ENCODE results near the gene DCDC2.

Gene DCDC2

DNA sequence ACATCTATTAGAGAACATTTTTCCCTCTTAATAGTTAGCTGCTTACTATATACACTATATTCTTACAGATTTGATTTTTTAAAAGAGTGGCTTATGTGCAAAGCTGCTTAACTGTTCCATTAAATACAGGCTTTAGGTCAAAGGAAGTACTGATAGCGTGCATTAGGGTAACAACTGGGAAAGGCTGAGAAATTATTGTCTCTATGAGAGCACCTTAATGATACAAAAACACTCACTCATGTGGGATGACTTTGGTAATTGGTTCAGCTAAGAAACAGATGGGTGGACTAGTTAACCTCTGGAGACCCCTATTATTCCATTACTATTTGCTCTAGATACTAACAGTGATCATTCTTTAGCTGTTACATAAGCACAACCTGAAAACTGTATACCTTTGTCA lies 4.0 kb downstream of the DCDC2 start:
- H3K9me3 ChIP-seq (ENCODE audit: control insufficient read depth in 1 of 2, low read length in 2 of 2) = no peaks in the 10 kb centered on the region
- H3K27ac ChIP-seq (ENCODE audit: low read depth, low read length) = no peak overlapping the region
- no peak overlapping the region for H3K9ac ChIP-seq (ENCODE audit: low read depth in 1 of 2, low read length in 2 of 2)
- H3K4me1 ChIP-seq (ENCODE audit: control insufficient read depth in 1 of 2, insufficient read depth in 2 of 2, low read length in 2 of 2) = peaks cover 8% of the 10 kb centered on the region in 2 donors
- H3K4me3 ChIP-seq (ENCODE audit: low read depth in 1 of 2, low read length in 2 of 2) = no peak overlapping the region
- H3K36me3 ChIP-seq (ENCODE audit: control insufficient read depth in 1 of 2, insufficient read depth in 2 of 2, low read length in 2 of 2) = no peaks in the 10 kb centered on the region
- peaks cover 5 to 11% of the 10 kb centered on the region in 2 donors for H3K27me3 ChIP-seq (ENCODE audit: control insufficient read depth in 1 of 2, insufficient read depth in 2 of 2, low read length in 2 of 2)

DNA sequence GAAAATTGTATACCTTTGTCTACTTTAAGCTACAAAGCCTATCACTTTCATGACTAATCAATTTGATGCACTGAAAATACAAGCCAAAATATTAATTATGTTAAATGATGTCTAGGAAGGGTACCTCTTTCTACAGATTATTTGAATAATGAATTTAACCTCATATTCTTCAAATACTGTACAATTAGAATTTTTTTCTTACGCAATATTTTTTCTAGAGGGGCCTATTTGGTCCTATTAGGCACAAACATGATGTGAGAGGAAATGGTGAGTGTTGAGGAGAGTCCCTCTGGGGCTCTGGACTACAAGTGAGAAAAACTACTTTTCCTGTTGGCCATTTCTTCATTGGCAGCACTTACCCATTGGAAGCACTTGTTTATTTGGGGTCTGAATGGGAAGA lies 5.4 kb downstream of the DCDC2 start:
- Histone ChIP-seq H3K4me1 (ENCODE audit: control insufficient read depth in 1 of 2, insufficient read depth in 2 of 2, low read length in 2 of 2) (peaks cover 0 to under 1% of the 10 kb centered on the region in 2 donors), H3K27me3 (ENCODE audit: control insufficient read depth in 1 of 2, insufficient read depth in 2 of 2, low read length in 2 of 2) (peaks cover 5 to 6% of the 10 kb centered on the region in 2 donors), H3K9me3 (ENCODE audit: control insufficient read depth in 1 of 2, low read length in 2 of 2) (no peaks in the 10 kb centered on the region), H3K9ac (ENCODE audit: low read depth in 1 of 2, low read length in 2 of 2) (no peak overlapping the region), H3K27ac (ENCODE audit: low read depth, low read length) (no peak overlapping the region), H3K4me3 (ENCODE audit: low read depth in 1 of 2, low read length in 2 of 2) (no peak overlapping the region), H3K36me3 (ENCODE audit: control insufficient read depth in 1 of 2, insufficient read depth in 2 of 2, low read length in 2 of 2) (no peaks in the 10 kb centered on the region)

DNA sequence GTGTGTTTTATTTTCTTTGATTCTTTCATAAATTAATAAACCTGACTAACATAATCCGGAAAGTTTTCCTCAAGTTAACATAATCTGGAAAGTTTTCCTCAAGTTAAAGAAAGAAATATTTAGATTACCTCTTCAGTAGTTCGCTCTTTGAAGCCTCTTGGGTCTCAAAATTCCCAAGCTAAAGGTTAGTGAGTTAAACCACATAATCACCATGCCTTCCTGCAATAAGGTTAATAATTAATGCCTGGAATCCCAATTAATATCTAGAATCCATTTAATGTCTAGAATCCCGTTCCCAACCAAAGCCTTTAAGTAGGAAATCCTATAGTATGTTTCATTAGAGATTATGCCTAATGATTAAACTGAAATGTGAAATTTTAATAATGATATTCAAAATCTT lies 12.9 kb downstream of the DCDC2 start:
- Histone ChIP-seq H3K9ac (ENCODE audit: low read depth in 1 of 2, low read length in 2 of 2) (no peak overlapping the region), H3K27ac (ENCODE audit: low read depth, low read length) (no peak overlapping the region), H3K27me3 (ENCODE audit: control insufficient read depth in 1 of 2, insufficient read depth in 2 of 2, low read length in 2 of 2) (peaks cover 2 to 5% of the 10 kb centered on the region in 2 donors), H3K9me3 (ENCODE audit: control insufficient read depth in 1 of 2, low read length in 2 of 2) (no peaks in the 10 kb centered on the region), H3K4me1 (ENCODE audit: control insufficient read depth in 1 of 2, insufficient read depth in 2 of 2, low read length in 2 of 2) (no peaks in the 10 kb centered on the region), H3K36me3 (ENCODE audit: control insufficient read depth in 1 of 2, insufficient read depth in 2 of 2, low read length in 2 of 2) (no peaks in the 10 kb centered on the region), H3K4me3 (ENCODE audit: low read depth in 1 of 2, low read length in 2 of 2) (no peak overlapping the region)

DNA sequence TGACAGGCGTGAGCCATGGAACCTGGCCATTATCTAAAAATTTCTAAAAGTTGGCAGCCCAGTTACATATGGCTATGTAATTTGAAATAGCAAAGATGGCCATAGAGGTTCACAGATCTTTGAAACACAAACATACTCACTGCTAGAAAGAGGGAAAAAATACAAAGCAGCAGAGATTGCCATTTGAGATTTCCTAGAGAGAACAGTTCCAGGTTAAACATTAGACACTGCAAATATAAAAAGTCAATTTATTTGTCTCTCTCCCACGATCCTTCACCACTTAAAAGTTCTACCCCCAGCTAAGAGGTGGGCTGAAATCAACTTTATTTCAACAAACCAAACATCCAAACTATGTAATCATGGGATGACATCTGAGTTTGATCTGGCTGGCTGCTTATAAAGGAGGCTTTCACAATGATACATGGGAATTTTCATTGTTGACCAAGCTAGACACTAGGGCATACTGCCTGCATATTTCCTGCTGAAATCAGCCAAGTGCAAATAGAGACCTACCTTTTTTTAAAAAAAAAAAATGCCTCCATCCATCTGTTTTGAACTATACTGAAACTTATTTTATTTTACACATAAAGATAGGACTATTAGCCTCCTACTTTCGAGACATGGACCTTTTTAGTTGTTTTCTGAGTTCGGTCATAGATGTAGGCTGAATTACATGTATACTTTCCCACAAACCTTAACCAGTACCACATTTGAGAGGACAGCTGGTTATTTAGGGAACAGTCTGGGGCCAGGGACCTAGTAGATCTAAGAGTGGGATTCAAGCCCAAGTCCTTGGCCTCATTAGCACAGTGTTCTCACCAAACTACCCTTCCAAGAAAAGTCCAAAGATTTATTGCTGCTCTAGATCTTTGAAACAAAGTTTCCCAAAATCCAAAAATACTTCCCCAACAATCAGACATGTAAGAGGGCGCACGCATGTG lies 16.6 kb downstream of the DCDC2 start:
- Histone ChIP-seq H3K27ac (ENCODE audit: low read depth, low read length) (no peak overlapping the region), H3K36me3 (ENCODE audit: control insufficient read depth in 1 of 2, insufficient read depth in 2 of 2, low read length in 2 of 2) (no peaks in the 10 kb centered on the region), H3K4me3 (ENCODE audit: low read depth in 1 of 2, low read length in 2 of 2) (no peak overlapping the region), H3K9ac (ENCODE audit: low read depth in 1 of 2, low read length in 2 of 2) (no peak overlapping the region), H3K9me3 (ENCODE audit: control insufficient read depth in 1 of 2, low read length in 2 of 2) (peaks cover 0 to 3% of the 10 kb centered on the region in 2 donors), H3K4me1 (ENCODE audit: control insufficient read depth in 1 of 2, insufficient read depth in 2 of 2, low read length in 2 of 2) (no peaks in the 10 kb centered on the region), H3K27me3 (ENCODE audit: control insufficient read depth in 1 of 2, insufficient read depth in 2 of 2, low read length in 2 of 2) (no peaks in the 10 kb centered on the region)

DNA sequence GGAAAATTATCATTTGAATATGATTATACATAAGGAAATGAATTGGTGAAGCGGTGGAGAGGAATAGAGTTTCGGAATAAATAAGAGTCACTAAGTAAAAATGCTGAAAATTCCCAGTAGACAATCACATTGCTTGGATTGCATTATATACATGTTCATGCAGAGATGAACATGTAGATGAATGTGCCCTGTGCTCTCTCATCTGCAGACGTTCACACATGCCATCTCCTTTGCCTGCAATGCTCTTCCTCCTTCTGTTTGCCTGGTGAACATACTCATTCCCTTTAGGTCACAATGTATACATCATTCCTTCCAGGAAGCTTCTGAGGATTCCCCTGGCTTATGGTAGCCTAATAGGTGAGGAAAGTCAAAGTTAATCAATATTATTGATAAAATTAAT lies 17.9 kb downstream of the DCDC2 start:
- Histone ChIP-seq H3K27ac (ENCODE audit: low read depth, low read length) (no peak overlapping the region), H3K27me3 (ENCODE audit: control insufficient read depth in 1 of 2, insufficient read depth in 2 of 2, low read length in 2 of 2) (no peaks in the 10 kb centered on the region), H3K9me3 (ENCODE audit: control insufficient read depth in 1 of 2, low read length in 2 of 2) (peaks cover 0 to 3% of the 10 kb centered on the region in 2 donors), H3K9ac (ENCODE audit: low read depth in 1 of 2, low read length in 2 of 2) (no peak overlapping the region), H3K36me3 (ENCODE audit: control insufficient read depth in 1 of 2, insufficient read depth in 2 of 2, low read length in 2 of 2) (no peaks in the 10 kb centered on the region), H3K4me3 (ENCODE audit: low read depth in 1 of 2, low read length in 2 of 2) (no peak overlapping the region), H3K4me1 (ENCODE audit: control insufficient read depth in 1 of 2, insufficient read depth in 2 of 2, low read length in 2 of 2) (no peaks in the 10 kb centered on the region)

DNA sequence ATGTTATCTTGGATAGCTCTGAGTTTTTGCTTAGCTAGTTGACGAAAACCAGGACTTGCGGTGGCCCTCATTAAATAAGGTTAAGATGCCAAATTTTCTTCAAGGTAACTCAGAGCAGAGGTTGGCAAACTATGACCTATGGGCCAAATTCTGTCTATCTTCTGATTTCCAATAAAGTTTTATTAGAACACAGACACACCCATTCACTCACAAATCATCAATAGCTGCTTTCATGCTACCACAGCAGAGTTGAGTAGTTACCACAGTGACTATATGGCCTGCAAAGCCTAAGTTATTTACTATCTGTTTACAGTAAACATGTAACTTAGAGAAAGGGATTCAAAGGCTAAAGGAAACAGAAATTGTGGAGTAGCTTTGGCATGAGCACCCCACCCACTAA lies 23.6 kb downstream of the DCDC2 start:
- Histone ChIP-seq H3K4me1 (ENCODE audit: control insufficient read depth in 1 of 2, insufficient read depth in 2 of 2, low read length in 2 of 2) (no peaks in the 10 kb centered on the region), H3K9me3 (ENCODE audit: control insufficient read depth in 1 of 2, low read length in 2 of 2) (peaks cover 0 to 3% of the 10 kb centered on the region in 2 donors), H3K9ac (ENCODE audit: low read depth in 1 of 2, low read length in 2 of 2) (no peak overlapping the region), H3K27me3 (ENCODE audit: control insufficient read depth in 1 of 2, insufficient read depth in 2 of 2, low read length in 2 of 2) (no peaks in the 10 kb centered on the region), H3K4me3 (ENCODE audit: low read depth in 1 of 2, low read length in 2 of 2) (no peak overlapping the region), H3K36me3 (ENCODE audit: control insufficient read depth in 1 of 2, insufficient read depth in 2 of 2, low read length in 2 of 2) (no peaks in the 10 kb centered on the region), H3K27ac (ENCODE audit: low read depth, low read length) (no peak overlapping the region)

DNA sequence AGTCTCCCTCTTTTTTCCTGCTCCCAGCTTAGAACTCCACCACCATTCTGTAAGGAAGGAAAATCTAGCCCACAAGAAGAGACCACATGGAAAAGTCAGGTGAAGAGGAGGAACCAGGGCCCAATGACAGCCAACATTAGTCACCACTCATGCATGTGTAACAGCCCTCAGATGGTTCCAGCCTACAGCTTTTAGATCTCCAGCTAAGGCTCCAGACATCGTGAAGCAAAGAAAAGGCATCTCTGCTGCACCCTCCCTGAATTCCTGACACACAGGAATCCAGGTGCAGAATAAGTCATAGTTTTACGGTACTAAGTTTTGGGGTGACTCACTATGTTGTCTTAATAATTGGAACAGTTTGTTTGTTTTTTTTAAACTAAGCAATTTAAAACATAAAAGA lies 25.5 kb downstream of the DCDC2 start:
- no peak overlapping the region for H3K27ac ChIP-seq (ENCODE audit: low read depth, low read length)
- no peaks in the 10 kb centered on the region for H3K27me3 ChIP-seq (ENCODE audit: control insufficient read depth in 1 of 2, insufficient read depth in 2 of 2, low read length in 2 of 2)
- no peaks in the 10 kb centered on the region for H3K4me1 ChIP-seq (ENCODE audit: control insufficient read depth in 1 of 2, insufficient read depth in 2 of 2, low read length in 2 of 2)
- H3K9ac ChIP-seq (ENCODE audit: low read depth in 1 of 2, low read length in 2 of 2) = no peak overlapping the region
- no peaks in the 10 kb centered on the region for H3K36me3 ChIP-seq (ENCODE audit: control insufficient read depth in 1 of 2, insufficient read depth in 2 of 2, low read length in 2 of 2)
- no peaks in the 10 kb centered on the region for H3K9me3 ChIP-seq (ENCODE audit: control insufficient read depth in 1 of 2, low read length in 2 of 2)
- no peak overlapping the region for H3K4me3 ChIP-seq (ENCODE audit: low read depth in 1 of 2, low read length in 2 of 2)

DNA sequence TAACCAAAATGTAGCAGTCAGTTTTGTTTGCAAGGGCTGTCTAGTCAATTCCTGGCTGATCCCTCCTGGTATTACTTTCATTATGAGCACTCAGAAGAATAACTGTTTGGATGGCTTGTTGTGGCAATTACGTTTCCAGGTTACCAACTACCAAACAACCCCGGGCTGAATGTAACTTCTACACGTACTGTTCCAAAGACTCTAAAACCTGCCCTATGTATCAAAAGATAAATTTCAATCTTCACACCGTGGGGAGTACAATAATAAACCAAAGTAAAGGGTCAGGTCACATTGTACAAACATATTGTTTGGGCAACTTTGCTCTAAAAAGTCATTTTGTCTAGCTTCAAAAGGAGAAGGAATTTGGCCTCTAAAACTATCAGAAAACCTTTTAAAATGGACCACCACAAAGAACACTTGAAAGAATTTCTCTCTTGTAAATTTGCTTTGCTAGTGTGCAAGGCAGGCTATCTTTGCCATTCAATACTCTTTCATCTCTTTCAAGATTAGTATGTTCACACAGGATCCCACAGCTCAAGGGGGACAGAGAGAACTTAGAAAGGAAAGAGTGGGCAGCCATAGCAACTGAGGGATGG lies 27.6 kb downstream of the DCDC2 start:
- Histone ChIP-seq H3K4me1 (ENCODE audit: control insufficient read depth in 1 of 2, insufficient read depth in 2 of 2, low read length in 2 of 2) (no peaks in the 10 kb centered on the region), H3K9me3 (ENCODE audit: control insufficient read depth in 1 of 2, low read length in 2 of 2) (no peaks in the 10 kb centered on the region), H3K9ac (ENCODE audit: low read depth in 1 of 2, low read length in 2 of 2) (no peak overlapping the region), H3K36me3 (ENCODE audit: control insufficient read depth in 1 of 2, insufficient read depth in 2 of 2, low read length in 2 of 2) (no peaks in the 10 kb centered on the region), H3K4me3 (ENCODE audit: low read depth in 1 of 2, low read length in 2 of 2) (no peak overlapping the region), H3K27ac (ENCODE audit: low read depth, low read length) (no peak overlapping the region), H3K27me3 (ENCODE audit: control insufficient read depth in 1 of 2, insufficient read depth in 2 of 2, low read length in 2 of 2) (no peaks in the 10 kb centered on the region)

DNA sequence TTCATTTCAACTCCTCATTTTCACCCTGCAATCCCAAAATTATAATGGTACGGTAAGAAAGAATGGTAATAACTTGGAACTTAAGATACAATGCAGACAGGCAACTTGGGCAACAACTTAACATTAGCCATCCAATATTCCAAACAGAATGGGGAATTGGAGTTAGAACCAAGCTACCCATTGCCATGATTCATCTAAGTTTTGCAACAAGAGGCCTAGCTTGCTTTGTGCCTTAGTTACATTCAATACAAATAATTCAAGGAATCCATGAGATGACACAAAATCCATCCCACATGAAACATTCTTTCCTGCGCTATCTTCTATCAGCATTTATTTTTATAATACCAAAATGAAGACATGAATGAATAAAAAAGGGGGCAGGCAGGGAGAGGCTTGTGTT lies 28.4 kb downstream of the DCDC2 start:
- no peak overlapping the region for H3K9ac ChIP-seq (ENCODE audit: low read depth in 1 of 2, low read length in 2 of 2)

DNA sequence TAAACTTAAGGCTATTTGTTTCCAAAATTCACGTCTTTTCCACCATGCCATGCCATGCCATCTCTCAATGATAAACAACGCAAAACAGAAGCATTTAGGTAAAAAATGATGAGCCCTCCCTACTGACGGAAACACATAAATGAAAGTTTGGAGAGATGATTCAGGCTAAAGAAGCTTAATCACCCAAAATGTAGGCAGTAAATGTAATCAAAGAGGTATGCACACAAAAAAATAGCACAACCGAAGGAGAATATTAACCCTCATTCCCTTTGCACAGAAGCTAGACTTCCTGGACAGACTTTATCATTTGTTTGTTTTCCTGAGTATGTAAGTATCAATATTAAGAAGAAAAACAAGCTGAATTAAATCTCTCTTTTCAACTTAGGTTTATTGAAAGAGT lies 28.8 kb downstream of the DCDC2 start:
- no peak overlapping the region for H3K9ac ChIP-seq (ENCODE audit: low read depth in 1 of 2, low read length in 2 of 2)
- H3K36me3 ChIP-seq (ENCODE audit: control insufficient read depth in 1 of 2, insufficient read depth in 2 of 2, low read length in 2 of 2) = no peaks in the 10 kb centered on the region
- no peak overlapping the region for H3K27ac ChIP-seq (ENCODE audit: low read depth, low read length)
- H3K4me1 ChIP-seq (ENCODE audit: control insufficient read depth in 1 of 2, insufficient read depth in 2 of 2, low read length in 2 of 2) = no peaks in the 10 kb centered on the region
- no peaks in the 10 kb centered on the region for H3K9me3 ChIP-seq (ENCODE audit: control insufficient read depth in 1 of 2, low read length in 2 of 2)
- no peaks in the 10 kb centered on the region for H3K27me3 ChIP-seq (ENCODE audit: control insufficient read depth in 1 of 2, insufficient read depth in 2 of 2, low read length in 2 of 2)
- H3K4me3 ChIP-seq (ENCODE audit: low read depth in 1 of 2, low read length in 2 of 2) = no peak overlapping the region

More for the DNA sequence above, 28.4 kb downstream of the DCDC2 start:
- H3K27ac ChIP-seq (ENCODE audit: low read depth, low read length) = no peak overlapping the region
- H3K9me3 ChIP-seq (ENCODE audit: control insufficient read depth in 1 of 2, low read length in 2 of 2) = no peaks in the 10 kb centered on the region
- H3K36me3 ChIP-seq (ENCODE audit: control insufficient read depth in 1 of 2, insufficient read depth in 2 of 2, low read length in 2 of 2) = no peaks in the 10 kb centered on the region
- H3K4me3 ChIP-seq (ENCODE audit: low read depth in 1 of 2, low read length in 2 of 2) = no peak overlapping the region
- no peaks in the 10 kb centered on the region for H3K4me1 ChIP-seq (ENCODE audit: control insufficient read depth in 1 of 2, insufficient read depth in 2 of 2, low read length in 2 of 2)
- no peaks in the 10 kb centered on the region for H3K27me3 ChIP-seq (ENCODE audit: control insufficient read depth in 1 of 2, insufficient read depth in 2 of 2, low read length in 2 of 2)
